GM23248 (cell line): Measurements from ENCODE around the gene MTRF1L. TPM values are rescaled to one million over a fixed set of nuclear protein-coding genes. Genes with fewer than 3 reads are reported as not detected.
A peak's percentile ranks its signal among the peaks of the same experiment; 100 is the strongest.

Source experiments
- DNase-seq: peaks from one replicate; pipeline ENCODE4 v3.0.0-alpha.2; 2015
- H2AFZ ChIP-seq: fragments of 200-600 bp; sonication (generic); 2 replicates; pipeline ENCODE4 v1.6.1; 2016; ENCODE audit warnings: antibody characterized with exemption
- H3F3A ChIP-seq: fragments of 200-600 bp; sonication (generic); 2 replicates; pipeline ENCODE4 v1.6.1; 2016; ENCODE audit warnings: mild to moderate bottlenecking, antibody characterized with exemption, mixed run types; ENCODE audit not compliant: insufficient read depth
- H3K27ac ChIP-seq: fragments of 200-600 bp; sonication (generic); 2 replicates; pipeline ENCODE4 v1.5.1; 2016; ENCODE audit warnings: mild to moderate bottlenecking
- H3K27me3 ChIP-seq: fragments of 200-600 bp; sonication (generic); replicated peaks from 2 replicates; pipeline ENCODE4 v1.6.1; 2016; ENCODE audit warnings: mild to moderate bottlenecking; ENCODE audit not compliant: insufficient read depth
- H3K36me3 ChIP-seq: fragments of 200-600 bp; sonication (generic); 2 replicates; pipeline ENCODE4 v1.6.1; 2016; ENCODE audit warnings: low read depth, mild to moderate bottlenecking
- H3K4me1 ChIP-seq: fragments of 200-600 bp; sonication (generic); 2 replicates; pipeline ENCODE4 v1.6.1; 2016; ENCODE audit warnings: mild to moderate bottlenecking; ENCODE audit not compliant: insufficient read depth
- H3K4me2 ChIP-seq: fragments of 200-600 bp; sonication (generic); one replicate; pipeline ENCODE4 v1.6.1; 2016; ENCODE audit warnings: mild to moderate bottlenecking; ENCODE audit not compliant: unreplicated experiment
- H3K4me3 ChIP-seq: fragments of 200-600 bp; sonication (generic); 2 replicates; pipeline ENCODE4 v1.5.1; 2016; ENCODE audit warnings: mild to moderate bottlenecking
- H3K79me2 ChIP-seq: fragments of 200-600 bp; sonication (generic); 2 replicates; pipeline ENCODE4 v1.6.1; 2016; ENCODE audit warnings: mild to moderate bottlenecking; ENCODE audit not compliant: insufficient read depth
- H3K9ac ChIP-seq: fragments of 200-600 bp; sonication (generic); 2 replicates; pipeline ENCODE4 v1.6.1; 2016; ENCODE audit warnings: mild to moderate bottlenecking
- H3K9me2 ChIP-seq: fragments of 200-600 bp; sonication (generic); 2 replicates; pipeline ENCODE4 v1.6.1; 2016; ENCODE audit warnings: mixed run types, mild to moderate bottlenecking, moderate library complexity; ENCODE audit not compliant: insufficient read depth
- H3K9me3 ChIP-seq: fragments of 200-600 bp; sonication (generic); one replicate; pipeline ENCODE4 v1.6.1; 2017; ENCODE audit warnings: low read depth
- H4K20me1 ChIP-seq: fragments of 200-600 bp; sonication (generic); 2 replicates; pipeline ENCODE4 v1.6.0; 2016; ENCODE audit not compliant: insufficient read depth
- EZH2 ChIP-seq: fragments of 200-600 bp; sonication (generic); IDR thresholded peaks from 2 replicates; pipeline ENCODE4 v1.6.1; 2018; ENCODE audit warnings: antibody characterized with exemption, mild to moderate bottlenecking; ENCODE audit not compliant: insufficient read depth, poor library complexity, severe bottlenecking
- EZH2phosphoT487 ChIP-seq: fragments of 200-600 bp; sonication (generic); IDR thresholded peaks from 2 replicates; pipeline ENCODE4 v1.6.1; 2018; ENCODE audit warnings: antibody characterized with exemption, moderate library complexity, mild to moderate bottlenecking, low read depth; ENCODE audit not compliant: insufficient read depth
- WGBS, 2 experiments: methylation state at CpG; one replicate each; pipeline ENCODE4 v1.1.6; 2015 to 2017; ENCODE audit warnings: low lambda C conversion rate in 2 of 2, low coverage in 1 of 2; ENCODE audit errors: missing lambda C conversion rate in 2 of 2; 5-methylcytosine and 5-hydroxymethylcytosine counted together
- in situ Hi-C: fragments of 300-500 bp; cut with MboI; formaldehyde crosslinking; loops from 2 replicates; pipeline ENCODE4 v1.15.0; 2020
- polyA plus RNA-seq: library from polyadenylated mRNA; unstranded; fragments of >200 nt; fragmentation: Nextera tagmentation; extraction: Ambion mirVana; gene quantifications from 2 replicates; pipeline ENCODE4 v1.2.1, GENCODE V29; 2016
- total RNA-seq: library from RNA; depleted of rRNA; stranded (reverse); fragments of >200 nt; shearing (Covaris generic); gene quantifications from 2 replicates; pipeline ENCODE4 v1.2.3, GENCODE V29; 2014

MTRF1L gene
- total and polyA plus RNA-seq, 2 experiments from 2014 or later: 16.3 to 21.9 TPM

DNA sequence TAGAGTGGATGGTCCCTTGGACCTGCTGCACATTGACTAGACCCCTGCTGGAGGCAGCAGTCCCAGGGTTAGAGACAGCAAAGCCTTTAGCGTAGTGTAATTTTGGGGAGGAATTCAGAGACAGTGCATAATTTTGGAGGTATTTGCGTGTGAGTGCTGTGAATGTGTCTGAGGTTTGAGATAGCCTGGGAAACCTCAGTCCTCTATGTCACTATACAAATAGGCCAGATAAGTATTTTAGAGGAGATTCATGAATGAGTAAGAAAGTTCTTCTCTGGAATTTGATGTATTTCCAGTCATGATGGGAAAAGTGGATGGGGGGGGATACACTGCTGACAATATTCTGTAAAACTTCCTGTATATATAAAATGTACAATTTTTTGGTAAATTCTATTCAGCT is 25.8 kb upstream of the MTRF1L start:
- TF ChIP-seq EZH2phosphoT487: no peak
- TF ChIP-seq EZH2: no peak
- no peak overlapping the region for H3K9ac ChIP-seq
- H3K9me2 ChIP-seq: no peaks in the 10 kb centered on the region
- WGBS, 2 experiments: 95 to 100% methylated on average over 2 of the region's 2 CpGs
- no peaks in the 10 kb centered on the region for H4K20me1 ChIP-seq
- H3F3A ChIP-seq: 0 out of 2 replicates have a peak, but pooled peaks cover 12% of the 10 kb centered on the region
- no peaks in the 10 kb centered on the region for H3K9me3 ChIP-seq
- no peak for DNase-seq
- no peaks in the 10 kb centered on the region for H3K27me3 ChIP-seq
- H3K27ac ChIP-seq: no peak overlapping the region
- no peaks in the 10 kb centered on the region for H3K79me2 ChIP-seq
- H3K36me3 ChIP-seq: no peaks in the 10 kb centered on the region
- in situ Hi-C loops: loop anchor here (25.0 kb wide), 1 partner anchor 909 kb away; no protein-coding TSS in a partner anchor
- peaks cover 10% of the 10 kb centered on the region for H3K4me1 ChIP-seq
- no peak overlapping the region for H2AFZ ChIP-seq
- H3K4me2 ChIP-seq: no peak overlapping the region
- no peak overlapping the region for H3K4me3 ChIP-seq

DNA sequence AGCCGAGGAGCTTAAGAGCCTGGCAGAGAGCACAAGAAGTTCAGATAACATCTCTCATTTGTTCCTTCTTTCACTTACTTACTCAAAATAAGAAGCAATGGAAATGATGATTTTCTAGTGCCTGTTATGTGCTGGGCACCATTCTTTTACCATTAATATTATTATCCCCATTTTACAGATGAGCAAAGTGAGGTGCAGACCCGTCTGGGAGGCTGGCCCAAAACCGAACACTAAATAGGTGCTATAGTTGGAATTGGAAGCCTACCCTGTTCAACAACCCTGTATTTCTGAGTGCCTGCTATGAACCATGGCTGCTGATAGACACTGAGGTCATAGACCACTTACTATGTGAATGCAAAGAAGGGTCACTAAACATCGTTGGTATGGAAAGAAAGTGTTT is 25.0 kb upstream of the MTRF1L start:
- in situ Hi-C loops: loop anchor here (25.0 kb wide), 1 partner anchor 910 kb away; no protein-coding TSS in a partner anchor
- WGBS, 2 experiments: 92 to 100% methylated on average over 4 of the region's 4 CpGs

GRCh38 chr6:153024709-153025017 is 22.2 kb upstream of the MTRF1L start:
- in situ Hi-C loops: loop anchor here (25.0 kb wide), 1 partner anchor 913 kb away; no protein-coding TSS in a partner anchor
- no peaks in the 10 kb centered on the region for H3K36me3 ChIP-seq
- WGBS, 2 experiments: 0% methylated on average over 1 of the region's 1 CpG
- peak overlapping the region; percentile 52; the same call in 1 of the 2 replicates for H2AFZ ChIP-seq
- no peaks in the 10 kb centered on the region for H3K27me3 ChIP-seq
- no peak overlapping the region for H3K4me2 ChIP-seq
- no peak overlapping the region for H3K4me3 ChIP-seq
- no peak for DNase-seq
- TF ChIP-seq EZH2phosphoT487: no peak
- no peak for TF ChIP-seq EZH2
- no peaks in the 10 kb centered on the region for H3K4me1 ChIP-seq
- H4K20me1 ChIP-seq: no peaks in the 10 kb centered on the region
- no peak overlapping the region for H3K27ac ChIP-seq
- no peaks in the 10 kb centered on the region for H3F3A ChIP-seq
- no peak overlapping the region for H3K9ac ChIP-seq
- no peaks in the 10 kb centered on the region for H3K9me3 ChIP-seq
- H3K9me2 ChIP-seq: no peaks in the 10 kb centered on the region
- no peaks in the 10 kb centered on the region for H3K79me2 ChIP-seq

More for the DNA sequence above, 25.0 kb upstream of the MTRF1L start:
- Histone ChIP-seq H3K4me1 (peaks cover 10% of the 10 kb centered on the region), H3K4me3 (no peak overlapping the region), H4K20me1 (no peaks in the 10 kb centered on the region), H3K36me3 (no peaks in the 10 kb centered on the region), H3F3A (0 out of 2 replicates have a peak, but pooled peaks cover 10% of the 10 kb centered on the region), H3K9ac (no peak overlapping the region), H3K9me3 (no peaks in the 10 kb centered on the region), H3K79me2 (no peaks in the 10 kb centered on the region), H3K4me2 (no peak overlapping the region), H3K27me3 (no peaks in the 10 kb centered on the region), H3K27ac (no peak overlapping the region), H2AFZ (no peak overlapping the region), H3K9me2 (no peaks in the 10 kb centered on the region)
- no peak for TF ChIP-seq EZH2
- DNase-seq: no peak

- TF ChIP-seq EZH2phosphoT487: no peak
- TF ChIP-seq EZH2: no peak
- H3F3A ChIP-seq: no peaks in the 10 kb centered on the region
- H3K79me2 ChIP-seq: no peaks in the 10 kb centered on the region
- WGBS, 2 experiments: 44 to 52% methylated on average over 6 of the region's 6 CpGs
- H3K9me2 ChIP-seq: no peaks in the 10 kb centered on the region
- in situ Hi-C loops: no loop called here
- DNase-seq: peak; percentile 65
- no peak overlapping the region for H3K27ac ChIP-seq
- no peak overlapping the region for H3K9ac ChIP-seq
- no peak overlapping the region for H3K4me2 ChIP-seq
- no peaks in the 10 kb centered on the region for H3K27me3 ChIP-seq
- no peaks in the 10 kb centered on the region for H3K9me3 ChIP-seq
- peak overlapping the region; percentile 52; the same call in 1 of the 2 replicates for H2AFZ ChIP-seq
- H4K20me1 ChIP-seq: no peaks in the 10 kb centered on the region
- no peak overlapping the region for H3K4me3 ChIP-seq
- H3K36me3 ChIP-seq: no peaks in the 10 kb centered on the region
- H3K4me1 ChIP-seq: no peaks in the 10 kb centered on the region
Observed at GRCh38 chr6:153023977-153024708, 21.6 kb upstream of the MTRF1L start.
